PC-3 (cell line): ENCODE results near the gene CCNY. TPM values are rescaled to one million over a fixed set of nuclear protein-coding genes. Genes with fewer than 3 reads are reported as not detected.
"Not testable (repeated sequence)": the region's sequence is repeated elsewhere in the genome, so short reads cannot be mapped to it uniquely, and the experiment has no call there.

ENCODE experiments used
- ATAC-seq: fragments of 200-7000 bp; cut with Tn5 transposase; 2 replicates; pipeline ENCODE4 v1.9.1; 2020; ENCODE audit warnings: mild to moderate bottlenecking, moderate library complexity
- BruUV-seq: library from RNA; stranded (reverse); fragments of 400-500 nt; replicated peaks from 2 replicates; lab custom pipeline; 2021; lab: Mats Ljungman, UMichigan
- CTCF ChIA-PET: fragments of 300-600 bp; sonication (Branson Sonifier 250); formaldehyde crosslinking; loops from one replicate; lab custom pipeline; 2022; ENCODE audit warnings: antibody characterized with exemption; lab: Charles Lee
- POLR2A ChIA-PET: fragments of 300-600 bp; sonication (Branson Sonifier 250); formaldehyde crosslinking; loops from one replicate; lab custom pipeline; 2022; ENCODE audit warnings: antibody characterized with exemption; ENCODE audit not compliant: unreplicated experiment; lab: Charles Lee
- DNase-seq: peaks from one replicate; pipeline ENCODE4 v3.0.0-alpha.2; 2015
- H2AFZ ChIP-seq: fragments of 300-600 bp; sonication (generic); 2 replicates; pipeline ENCODE4 v1.6.0; 2016; ENCODE audit warnings: antibody characterized with exemption, low read length
- H3F3A ChIP-seq: fragments of 300-600 bp; sonication (generic); one replicate; pipeline ENCODE4 v1.6.0; 2017; ENCODE audit warnings: antibody characterized with exemption, low read length, control low read depth, mild to moderate bottlenecking; ENCODE audit not compliant: unreplicated experiment
- H3K27ac ChIP-seq: fragments of 300-600 bp; sonication (generic); 2 replicates; pipeline ENCODE4 v1.5.1; 2016; ENCODE audit warnings: mild to moderate bottlenecking, low read length
- H3K27me3 ChIP-seq: fragments of 300-600 bp; sonication (generic); 2 replicates; pipeline ENCODE4 v1.6.1; 2016; ENCODE audit warnings: low read length, mixed read lengths
- H3K36me3 ChIP-seq: fragments of 300-600 bp; sonication (generic); 2 replicates; pipeline ENCODE4 v1.6.1; 2016; ENCODE audit warnings: low read depth, mixed run types, low read length, mixed read lengths
- H3K4me1 ChIP-seq: fragments of 300-600 bp; sonication (generic); 2 replicates; pipeline ENCODE4 v1.5.1; 2016; ENCODE audit warnings: low read length; ENCODE audit not compliant: insufficient read depth
- H3K4me2 ChIP-seq: fragments of 300-600 bp; sonication (generic); 2 replicates; pipeline ENCODE4 v1.6.0; 2016; ENCODE audit warnings: low read length
- H3K4me3 ChIP-seq: fragments of 300-600 bp; sonication (generic); 2 replicates; pipeline ENCODE4 v1.5.1; 2016; ENCODE audit warnings: mild to moderate bottlenecking, low read length, mixed read lengths
- H3K79me2 ChIP-seq: fragments of 300-600 bp; sonication (generic); 2 replicates; pipeline ENCODE4 v1.6.1; 2017; ENCODE audit warnings: low read length, mixed read lengths
- H3K9ac ChIP-seq: fragments of 300-600 bp; sonication (generic); 2 replicates; pipeline ENCODE4 v1.6.0; 2016; ENCODE audit warnings: mild to moderate bottlenecking, low read length
- H3K9me2 ChIP-seq: fragments of 300-600 bp; sonication (generic); replicated peaks from 2 replicates; pipeline ENCODE4 v1.6.1; 2016; ENCODE audit warnings: mixed run types, low read length, mixed read lengths
- H3K9me3 ChIP-seq: fragments of 300-600 bp; sonication (generic); 2 replicates; pipeline ENCODE4 v1.6.1; 2016; ENCODE audit warnings: low read length, mixed read lengths
- H4K20me1 ChIP-seq: fragments of 300-600 bp; sonication (generic); 2 replicates; pipeline ENCODE4 v1.6.1; 2016; ENCODE audit warnings: low read length, mixed read lengths
- EZH2 ChIP-seq: fragments of 300-600 bp; sonication (generic); IDR thresholded peaks from one replicate; pipeline ENCODE4 v1.6.1; 2017; ENCODE audit warnings: antibody characterized with exemption, mild to moderate bottlenecking, low read length; ENCODE audit not compliant: unreplicated experiment
- EZH2phosphoT487 ChIP-seq: fragments of 300-600 bp; sonication (generic); IDR thresholded peaks from 2 replicates; pipeline ENCODE4 v1.6.1; 2018; ENCODE audit warnings: mild to moderate bottlenecking, antibody characterized with exemption, low read length, borderline replicate concordance
- intact Hi-C: fragments of 100-400 bp; cut with micrococcal nuclease; formaldehyde crosslinking; loops from 2 replicates; pipeline ENCODE4 v1.9.0; 2023
- total RNA-seq: library from RNA; depleted of rRNA; stranded (reverse); fragments of >200 nt; gene quantifications from 2 replicates; pipeline ENCODE4 v1.2.3, GENCODE V29; 2014
- TF ChIP-seq, protein P1 (sequence below): fragments of 300-600 bp; sonication (generic); conservative IDR thresholded peaks from 2 replicates; pipeline ENCODE4 v1.5.1; 2017; ENCODE audit warnings: antibody characterized with exemption, low read depth, mild to moderate bottlenecking, low read length

CCNY gene
- total RNA-seq, 1 experiment from 2014 or later: 146 TPM

DNA sequence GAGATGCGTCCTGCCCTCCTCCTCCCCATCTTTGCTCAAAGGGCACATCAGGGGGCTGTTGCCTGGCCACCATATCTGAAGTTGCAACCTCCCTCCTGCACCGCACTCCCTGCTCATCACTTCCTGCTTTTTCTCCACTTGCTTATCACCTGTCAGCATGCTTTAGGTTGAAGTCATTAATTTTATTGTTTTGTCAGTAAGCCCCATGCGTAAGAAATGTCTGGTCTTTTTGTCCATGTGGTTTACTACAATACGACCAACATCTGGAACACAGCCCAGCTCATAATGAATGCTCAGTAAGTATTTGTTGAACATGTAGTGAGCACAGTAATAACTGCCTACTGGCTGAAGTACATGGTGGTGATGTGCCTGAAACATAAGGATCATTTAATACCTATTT lies 197.3 kb downstream of the CCNY start:
- Histone ChIP-seq H4K20me1 (0 out of 2 replicates have a peak, but pooled peaks cover 3% of the 10 kb centered on the region), H3K4me1 (no peaks in the 10 kb centered on the region), H3K79me2 (no peaks in the 10 kb centered on the region), H3K9ac (no peak overlapping the region), H3F3A (no peaks in the 10 kb centered on the region), H3K27ac (no peak overlapping the region), H3K36me3 (peaks cover 69% of the 10 kb centered on the region), H3K27me3 (no peaks in the 10 kb centered on the region), H3K9me3 (peaks cover 15% of the 10 kb centered on the region), H3K4me2 (no peak overlapping the region), H2AFZ (no peak overlapping the region), H3K9me2 (no peaks in the 10 kb centered on the region), H3K4me3 (no peak overlapping the region)
- ChIA-PET CTCF (interaction anchor here (0.6 kb wide), 1 partner anchor 297 kb away, joined by 3 read pairs; no protein-coding TSS in a partner anchor), POLR2A (no interaction called here)
- DNase-seq (no peak), ATAC-seq (no peak)
- TF ChIP-seq EZH2phosphoT487: no peak
- no peak for TF ChIP-seq EZH2
- TF ChIP-seq, protein P1, sequence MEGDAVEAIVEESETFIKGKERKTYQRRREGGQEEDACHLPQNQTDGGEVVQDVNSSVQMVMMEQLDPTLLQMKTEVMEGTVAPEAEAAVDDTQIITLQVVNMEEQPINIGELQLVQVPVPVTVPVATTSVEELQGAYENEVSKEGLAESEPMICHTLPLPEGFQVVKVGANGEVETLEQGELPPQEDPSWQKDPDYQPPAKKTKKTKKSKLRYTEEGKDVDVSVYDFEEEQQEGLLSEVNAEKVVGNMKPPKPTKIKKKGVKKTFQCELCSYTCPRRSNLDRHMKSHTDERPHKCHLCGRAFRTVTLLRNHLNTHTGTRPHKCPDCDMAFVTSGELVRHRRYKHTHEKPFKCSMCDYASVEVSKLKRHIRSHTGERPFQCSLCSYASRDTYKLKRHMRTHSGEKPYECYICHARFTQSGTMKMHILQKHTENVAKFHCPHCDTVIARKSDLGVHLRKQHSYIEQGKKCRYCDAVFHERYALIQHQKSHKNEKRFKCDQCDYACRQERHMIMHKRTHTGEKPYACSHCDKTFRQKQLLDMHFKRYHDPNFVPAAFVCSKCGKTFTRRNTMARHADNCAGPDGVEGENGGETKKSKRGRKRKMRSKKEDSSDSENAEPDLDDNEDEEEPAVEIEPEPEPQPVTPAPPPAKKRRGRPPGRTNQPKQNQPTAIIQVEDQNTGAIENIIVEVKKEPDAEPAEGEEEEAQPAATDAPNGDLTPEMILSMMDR: no peak
- BruUV-seq: no TSS peak
- intact Hi-C loops: no loop called here

DNA sequence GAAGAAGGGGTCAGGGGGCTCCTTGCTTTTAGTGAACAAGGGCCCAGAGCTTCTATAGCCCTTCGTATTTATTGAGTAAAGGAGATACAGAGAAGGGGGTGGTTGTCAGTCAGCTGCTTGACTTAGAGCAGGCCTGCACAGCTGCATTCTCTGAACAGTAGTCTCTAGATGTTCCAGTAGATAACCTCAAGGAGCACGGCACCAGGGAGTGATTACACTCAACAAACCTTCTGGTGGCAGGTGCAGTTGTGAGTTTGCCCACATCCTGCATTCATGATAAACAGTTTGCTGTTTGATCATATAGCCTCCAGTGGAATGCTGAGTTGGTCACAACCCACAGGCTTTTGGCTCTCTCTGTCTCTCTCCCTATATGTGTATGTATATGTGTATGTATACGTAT lies 198.8 kb downstream of the CCNY start:
- H3K4me2 ChIP-seq: no peak overlapping the region
- DNase-seq: no peak
- H3K27me3 ChIP-seq: no peaks in the 10 kb centered on the region
- no peaks in the 10 kb centered on the region for H3K4me1 ChIP-seq
- no peaks in the 10 kb centered on the region for H3K9me2 ChIP-seq
- TF ChIP-seq, protein P1: no peak
- intact Hi-C loops: no loop called here
- no peaks in the 10 kb centered on the region for H3F3A ChIP-seq
- no peak overlapping the region for H3K9ac ChIP-seq
- peaks cover 15% of the 10 kb centered on the region for H3K9me3 ChIP-seq
- ChIA-PET POLR2A (interaction anchor here (0.6 kb wide), 1 partner anchor 1847 kb away, joined by 3 read pairs; no protein-coding TSS in a partner anchor), CTCF (no interaction called here)
- H4K20me1 ChIP-seq: 0 out of 2 replicates have a peak, but pooled peaks cover 3% of the 10 kb centered on the region
- no peak for ATAC-seq
- H3K79me2 ChIP-seq: no peaks in the 10 kb centered on the region
- no peak overlapping the region for H3K4me3 ChIP-seq
- BruUV-seq: no TSS peak
- peaks cover 66% of the 10 kb centered on the region for H3K36me3 ChIP-seq
- no peak overlapping the region for H2AFZ ChIP-seq
- H3K27ac ChIP-seq: no peak overlapping the region

DNA sequence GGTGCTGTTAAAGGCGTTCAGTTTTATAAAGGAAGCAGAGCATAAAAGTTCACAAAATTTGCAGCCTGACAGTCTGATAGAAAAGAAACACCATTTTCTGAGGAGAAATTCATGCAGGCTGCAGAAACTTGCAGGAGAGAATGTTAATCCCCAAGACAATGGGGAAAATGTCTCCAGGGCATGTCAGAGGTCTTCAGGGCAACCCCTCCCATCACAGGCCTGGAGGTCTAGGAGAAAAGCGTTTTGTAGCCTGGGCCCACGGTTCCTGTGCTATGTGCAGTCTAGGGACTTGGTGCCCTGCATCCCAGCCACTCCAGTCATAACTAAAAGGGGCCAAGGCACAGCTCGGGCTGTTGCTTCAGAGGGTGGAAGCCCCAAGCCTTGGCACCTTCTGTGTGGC lies 200.5 kb downstream of the CCNY start:
- peaks cover 57% of the 10 kb centered on the region for H3K36me3 ChIP-seq
- no peak overlapping the region for H3K27ac ChIP-seq
- no peaks in the 10 kb centered on the region for H4K20me1 ChIP-seq
- no peak for DNase-seq
- no peaks in the 10 kb centered on the region for H3K27me3 ChIP-seq
- peaks cover 15% of the 10 kb centered on the region for H3K9me3 ChIP-seq
- H3K4me3 ChIP-seq: no peak overlapping the region
- TF ChIP-seq EZH2phosphoT487: no peak
- no peak for TF ChIP-seq EZH2
- TF ChIP-seq, protein P1: no peak
- H3K4me2 ChIP-seq: no peak overlapping the region
- H3K79me2 ChIP-seq: no peaks in the 10 kb centered on the region
- no peak for ATAC-seq
- H3K4me1 ChIP-seq: no peaks in the 10 kb centered on the region
- intact Hi-C loops: no loop called here
- POLR2A ChIA-PET: no interaction called here
- BruUV-seq: no TSS peak
- CTCF ChIA-PET: no interaction called here
- H2AFZ ChIP-seq: no peak overlapping the region
- H3K9ac ChIP-seq: no peak overlapping the region
- H3F3A ChIP-seq: no peaks in the 10 kb centered on the region
- H3K9me2 ChIP-seq: no peaks in the 10 kb centered on the region

DNA sequence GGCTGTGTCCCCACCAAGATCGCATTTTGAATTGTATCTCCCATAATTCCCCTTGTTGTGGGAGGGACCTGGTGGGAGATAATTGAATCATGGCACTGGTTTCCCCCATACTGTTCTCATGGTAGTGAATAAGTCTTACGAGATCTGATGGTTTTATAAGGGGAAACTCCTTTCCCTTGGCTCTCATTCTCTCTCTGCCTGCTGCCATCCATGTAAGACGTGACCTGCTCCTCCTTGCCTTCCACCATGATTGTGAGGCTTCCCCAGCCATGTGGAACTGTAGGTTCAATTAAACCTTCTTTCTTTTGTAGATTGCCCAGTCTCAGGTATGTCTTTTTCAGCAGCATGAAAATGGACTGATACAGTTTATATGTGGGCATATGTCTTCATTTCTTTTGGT lies 201.6 kb downstream of the CCNY start:
- H3K4me1 ChIP-seq, H3K27ac ChIP-seq, BruUV-seq, H3F3A ChIP-seq, H2AFZ ChIP-seq, H3K9me2 ChIP-seq, H4K20me1 ChIP-seq, POLR2A ChIA-PET, ATAC-seq, intact Hi-C loops, H3K79me2 ChIP-seq, H3K27me3 ChIP-seq, H3K4me3 ChIP-seq, CTCF ChIA-PET, H3K4me2 ChIP-seq, DNase-seq, H3K9ac ChIP-seq: not testable (repeated sequence)
- Histone ChIP-seq H3K36me3 (peaks cover 47% of the 10 kb centered on the region), H3K9me3 (peaks cover 15% of the 10 kb centered on the region)
